Mucosa of rectum (tissue), 2 donors: Measurements from ENCODE around the gene CASZ1.

Experiments used
- H3K27ac ChIP-seq, 2 donors: one replicate each; pipeline ENCODE4 v1.7.0; 2013; ENCODE audit warnings: inconsistent platforms in 2 of 2, low read depth in 2 of 2, low read length in 2 of 2
- H3K27me3 ChIP-seq, 2 donors: one replicate each; pipeline ENCODE4 v1.7.0; 2013; ENCODE audit warnings: low read length in 2 of 2; ENCODE audit not compliant: control insufficient read depth in 2 of 2, insufficient read depth in 2 of 2
- H3K36me3 ChIP-seq, 2 donors: one replicate each; pipeline ENCODE4 v1.7.0; 2013; ENCODE audit warnings: low read length in 2 of 2; ENCODE audit not compliant: control insufficient read depth in 2 of 2, insufficient read depth in 2 of 2
- H3K4me1 ChIP-seq, 2 donors: one replicate each; pipeline ENCODE4 v1.7.0; 2013; ENCODE audit warnings: low read length in 2 of 2, mild to moderate bottlenecking in 1 of 2; ENCODE audit not compliant: control insufficient read depth in 2 of 2, insufficient read depth in 2 of 2
- H3K4me3 ChIP-seq, 2 donors: one replicate each; pipeline ENCODE4 v1.7.0; 2013; ENCODE audit warnings: low read length in 2 of 2
- H3K9ac ChIP-seq, 2 donors: one replicate each; pipeline ENCODE4 v1.7.0; 2013; ENCODE audit warnings: low read length in 2 of 2, low read depth in 1 of 2, mild to moderate bottlenecking in 1 of 2
- H3K9me3 ChIP-seq, 2 donors: one replicate each; pipeline ENCODE4 v1.7.0; 2013; ENCODE audit warnings: low read length in 2 of 2; ENCODE audit not compliant: control insufficient read depth in 2 of 2
- donor health status: healthy.
- donor health status: Normal muscosa, but diverticular disease.

CASZ1 gene

GRCh38 chr1:10814976-10815857 is 18.8 kb upstream of the CASZ1 start:
- Histone ChIP-seq H3K27me3 (no peaks in the 10 kb centered on the region), H3K27ac (peak overlapping the region; percentile 67 to 83), H3K4me1 (peaks cover 30 to 47% of the 10 kb centered on the region in 2 donors), H3K36me3 (no peaks in the 10 kb centered on the region), H3K4me3 (peak overlapping the region; percentile 13 to 43), H3K9me3 (no peaks in the 10 kb centered on the region), H3K9ac (peak overlapping the region; percentile 62 to 63)

DNA sequence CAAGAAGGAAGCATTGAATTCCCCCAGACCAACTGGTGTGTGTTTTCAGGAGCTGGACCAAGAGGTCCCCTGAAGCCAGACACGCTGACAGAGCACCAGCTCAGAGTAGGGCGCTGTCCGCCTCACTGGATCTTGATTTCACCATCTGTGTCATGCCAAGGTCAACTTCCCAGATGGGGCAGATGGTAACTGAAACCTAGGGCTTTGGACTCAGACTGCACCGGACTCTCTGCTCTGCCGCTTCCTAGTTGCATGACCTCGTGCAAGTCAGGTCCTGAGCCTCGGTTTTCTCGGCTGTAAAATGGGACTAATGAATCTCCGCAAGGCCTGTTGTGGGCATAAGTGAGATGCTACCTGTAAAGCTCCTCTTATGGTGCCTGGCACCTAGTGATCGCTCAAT is 17.9 kb upstream of the CASZ1 start:
- H3K9ac ChIP-seq: no peak overlapping the region

GRCh38 chr1:10813799-10814198 is 17.4 kb upstream of the CASZ1 start:
- Histone ChIP-seq H3K27me3 (no peaks in the 10 kb centered on the region), H3K4me3 (no peak overlapping the region), H3K27ac (no peak overlapping the region), H3K4me1 (peaks cover 22 to 34% of the 10 kb centered on the region in 2 donors), H3K9ac (no peak overlapping the region), H3K36me3 (no peaks in the 10 kb centered on the region), H3K9me3 (no peaks in the 10 kb centered on the region)

More for the DNA sequence above, 17.9 kb upstream of the CASZ1 start:
- H3K27ac ChIP-seq: no peak overlapping the region
- H3K36me3 ChIP-seq: no peaks in the 10 kb centered on the region
- H3K27me3 ChIP-seq: no peaks in the 10 kb centered on the region
- H3K9me3 ChIP-seq: no peaks in the 10 kb centered on the region
- H3K4me3 ChIP-seq: no peak overlapping the region
- H3K4me1 ChIP-seq: peaks cover 27 to 40% of the 10 kb centered on the region in 2 donors

DNA sequence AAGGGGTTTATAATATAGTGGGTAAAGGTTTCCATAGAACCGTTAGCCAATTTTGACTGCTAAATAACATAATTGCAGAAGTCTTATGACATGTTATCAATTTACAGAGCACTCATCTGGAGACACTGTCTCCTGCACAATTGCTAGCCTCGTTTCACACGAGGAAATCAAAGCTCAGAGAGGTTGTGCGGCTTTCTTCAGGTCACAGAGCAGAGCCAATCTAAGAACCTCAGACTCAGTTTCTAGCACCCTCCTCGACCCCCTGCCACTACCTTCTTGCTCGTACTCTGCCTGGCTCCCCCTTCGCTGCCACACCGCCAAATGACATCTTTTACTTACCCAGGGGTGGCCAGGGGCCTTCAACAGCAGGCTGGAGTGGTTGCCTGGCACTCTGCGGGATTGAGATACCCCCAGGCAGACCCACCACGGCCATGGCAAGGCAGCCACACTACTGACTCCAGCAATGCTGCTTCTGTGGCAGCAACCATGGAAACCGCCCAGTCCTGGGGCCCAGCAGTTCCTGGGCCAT is 16.0 kb upstream of the CASZ1 start:
- Histone ChIP-seq H3K4me3 (no peak overlapping the region), H3K27me3 (peaks cover 0 to 7% of the 10 kb centered on the region in 2 donors), H3K4me1 (peaks cover 17 to 25% of the 10 kb centered on the region in 2 donors), H3K9ac (no peak overlapping the region), H3K9me3 (no peaks in the 10 kb centered on the region), H3K36me3 (no peaks in the 10 kb centered on the region), H3K27ac (no peak overlapping the region)

GRCh38 chr1:10808441-10808840 is 12.0 kb upstream of the CASZ1 start:
- no peak overlapping the region for H3K27ac ChIP-seq
- no peak overlapping the region for H3K4me3 ChIP-seq
- no peaks in the 10 kb centered on the region for H3K36me3 ChIP-seq
- H3K4me1 ChIP-seq: peaks cover 12 to 15% of the 10 kb centered on the region in 2 donors
- H3K9ac ChIP-seq: no peak overlapping the region
- peaks cover 0 to 7% of the 10 kb centered on the region in 2 donors for H3K27me3 ChIP-seq
- no peaks in the 10 kb centered on the region for H3K9me3 ChIP-seq

DNA sequence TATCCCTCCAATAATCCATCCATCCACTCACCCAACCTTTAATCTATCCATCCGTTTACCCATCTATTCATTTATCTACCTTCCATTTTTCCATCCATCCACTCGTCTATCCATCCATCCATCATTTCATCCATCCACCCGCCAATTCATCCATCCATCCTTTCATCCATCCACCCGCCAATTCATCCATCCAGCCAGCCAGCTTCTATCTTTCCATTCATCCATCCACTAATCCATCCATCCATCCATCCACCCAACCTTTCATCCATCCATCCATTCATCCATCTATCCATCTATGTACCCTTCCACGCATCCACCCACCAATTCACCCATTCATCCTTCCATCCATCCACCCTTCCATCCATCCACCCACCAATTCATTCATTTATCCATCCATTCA is 10.5 kb upstream of the CASZ1 start:
- Histone ChIP-seq H3K27me3 (peaks cover 0 to 7% of the 10 kb centered on the region in 2 donors), H3K27ac (no peak overlapping the region), H3K9me3 (no peaks in the 10 kb centered on the region), H3K9ac (no peak overlapping the region), H3K4me1 (peaks cover 12 to 21% of the 10 kb centered on the region in 2 donors), H3K36me3 (no peaks in the 10 kb centered on the region), H3K4me3 (no peak overlapping the region)

- Histone ChIP-seq H3K4me1 (peaks cover 12 to 21% of the 10 kb centered on the region in 2 donors), H3K4me3 (peak overlapping the region; percentile 57 to 60), H3K36me3 (no peaks in the 10 kb centered on the region), H3K9me3 (no peaks in the 10 kb centered on the region), H3K9ac (peak overlapping the region; percentile 65 to 82), H3K27ac (peak overlapping the region; percentile 96 to 99), H3K27me3 (peaks cover 0 to 7% of the 10 kb centered on the region in 2 donors)
Observed at GRCh38 chr1:10803971-10804820, 7.8 kb upstream of the CASZ1 start.

DNA sequence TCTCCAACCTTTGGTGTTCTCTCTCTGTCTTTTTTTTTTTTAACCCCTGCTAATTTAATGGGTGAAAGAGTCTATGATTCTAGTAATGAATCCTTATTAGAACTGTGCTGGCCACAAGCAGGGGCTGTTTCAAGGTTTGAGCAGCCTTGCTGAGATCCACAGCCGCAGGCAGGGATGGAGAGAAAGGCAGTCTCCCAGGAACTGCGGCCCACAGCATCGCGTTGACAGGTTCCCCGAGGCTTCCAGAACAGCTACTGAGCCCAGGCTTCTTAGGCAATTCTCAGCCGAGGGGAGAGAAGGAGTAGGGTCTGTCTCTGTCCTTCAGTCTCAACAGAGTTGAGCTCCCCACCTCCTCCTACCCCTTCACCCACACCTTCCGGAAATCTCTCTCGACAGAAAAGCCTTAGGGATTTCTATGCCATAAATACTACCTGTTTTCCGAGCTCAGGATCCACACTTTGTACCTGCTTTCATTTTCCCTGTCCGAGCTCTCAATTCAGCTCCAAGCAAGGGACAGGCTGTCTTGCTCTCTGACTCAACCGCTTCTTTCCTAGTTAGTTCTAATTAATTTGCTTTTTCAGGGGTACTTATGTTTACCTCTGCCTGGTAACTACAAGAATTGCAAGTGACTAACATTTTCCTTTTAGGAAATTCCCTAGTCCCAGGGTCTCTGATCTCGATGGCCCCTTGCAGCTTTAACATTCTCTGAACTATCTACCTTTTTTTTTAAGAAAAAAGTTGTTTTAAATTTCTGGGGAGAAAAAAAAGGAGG is 6.7 kb upstream of the CASZ1 start:
- Histone ChIP-seq H3K4me3 (peak overlapping the region; percentile 5 to 26), H3K27ac (peak overlapping the region; percentile 96 to 99), H3K9ac (peak overlapping the region; percentile 4 to 82), H3K27me3 (peaks cover 0 to under 1% of the 10 kb centered on the region in 2 donors), H3K36me3 (no peaks in the 10 kb centered on the region), H3K9me3 (no peaks in the 10 kb centered on the region), H3K4me1 (peaks cover 12 to 21% of the 10 kb centered on the region in 2 donors)

GRCh38 chr1:10800778-10801177 is 4.3 kb upstream of the CASZ1 start:
- no peak overlapping the region for H3K9ac ChIP-seq
- no peaks in the 10 kb centered on the region for H3K36me3 ChIP-seq
- H3K9me3 ChIP-seq: no peaks in the 10 kb centered on the region
- H3K4me1 ChIP-seq: peaks cover 12 to 21% of the 10 kb centered on the region in 2 donors
- no peak overlapping the region for H3K4me3 ChIP-seq
- no peak overlapping the region for H3K27ac ChIP-seq
- H3K27me3 ChIP-seq: peaks cover 0 to 2% of the 10 kb centered on the region in 2 donors
